Activated CD8-positive, alpha-beta memory T cell treated with anti-CD3 and anti-CD28 coated beads for 1 hour (primary cell): ENCODE measurements around the gene IL17D.

Experiments
- DNase-seq, 2 donors: peaks; one replicate each; pipeline ENCODE4 v3.0.0-alpha.2; 2020; ENCODE audit warnings: low read depth in 1 of 2; ENCODE audit errors: extremely low read depth in 1 of 2

The IL17D gene

DNA sequence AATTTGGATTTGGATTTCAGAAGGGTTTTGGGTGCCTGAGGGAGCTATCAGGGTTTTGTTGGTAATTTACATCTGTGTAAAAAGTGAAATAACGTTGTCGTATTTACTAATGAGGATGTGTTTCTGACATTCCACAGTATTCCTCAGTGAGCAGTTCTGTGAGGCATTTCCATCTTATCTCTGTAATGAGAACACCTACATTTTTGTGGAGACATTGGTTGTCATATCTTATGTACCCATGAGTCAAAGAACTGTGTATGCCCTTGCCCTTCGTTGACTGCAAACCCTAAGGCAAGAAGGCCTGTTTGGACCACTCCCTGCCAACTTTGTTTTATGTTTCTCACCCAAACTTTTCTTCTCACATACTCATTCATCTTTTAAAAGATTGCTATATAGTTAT, 14.2 kb upstream of the IL17D start:
- DNase-seq, result no peak

- DNase-seq, result no peak
These were observed 11.9 kb upstream of the IL17D start for GRCh38 chr13:20691616-20692015.

- no peak for DNase-seq
These were observed 7.4 kb upstream of the IL17D start for GRCh38 chr13:20696073-20696472.

DNA sequence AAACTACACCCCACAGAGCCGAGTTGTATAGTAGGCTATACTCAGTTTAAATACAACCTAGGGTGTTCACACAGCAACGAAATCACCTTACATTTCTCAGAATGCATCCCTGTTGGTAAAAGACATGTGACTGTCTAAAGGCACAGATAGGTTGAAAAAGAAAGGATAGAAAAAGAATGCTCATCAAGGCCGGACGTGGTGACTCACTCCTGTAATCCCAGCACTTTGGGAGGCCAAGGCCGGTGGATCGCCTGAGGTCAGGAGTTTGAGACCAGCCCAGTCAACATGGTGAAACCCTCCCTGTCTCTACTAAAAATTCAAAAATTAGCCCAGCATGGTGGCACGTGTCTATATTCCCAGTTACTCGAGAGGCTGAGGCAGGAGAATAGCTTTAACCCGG, 3.8 kb upstream of the IL17D start:
- no peak for DNase-seq

- DNase-seq, result no peak
These were observed 3.2 kb upstream of the IL17D start for GRCh38 chr13:20700288-20700687.

GRCh38 chr13:20701461-20701860, 2.0 kb upstream of the IL17D start:
- no peak for DNase-seq

GRCh38 chr13:20702530-20702914, 977 bp upstream of the IL17D start:
- no peak for DNase-seq

GRCh38 chr13:20703780-20704458, 420 bp downstream of the IL17D start:
- DNase-seq, result peak; percentile 38 to 48

GRCh38 chr13:20704459-20705069, 1.1 kb downstream of the IL17D start:
- no peak for DNase-seq

GRCh38 chr13:20706661-20707060, 3.2 kb downstream of the IL17D start:
- no peak for DNase-seq

- no peak for DNase-seq
These were observed 4.7 kb downstream of the IL17D start for GRCh38 chr13:20708216-20708615.

- no peak for DNase-seq
These were observed 5.9 kb downstream of the IL17D start for GRCh38 chr13:20709369-20709768.

DNA sequence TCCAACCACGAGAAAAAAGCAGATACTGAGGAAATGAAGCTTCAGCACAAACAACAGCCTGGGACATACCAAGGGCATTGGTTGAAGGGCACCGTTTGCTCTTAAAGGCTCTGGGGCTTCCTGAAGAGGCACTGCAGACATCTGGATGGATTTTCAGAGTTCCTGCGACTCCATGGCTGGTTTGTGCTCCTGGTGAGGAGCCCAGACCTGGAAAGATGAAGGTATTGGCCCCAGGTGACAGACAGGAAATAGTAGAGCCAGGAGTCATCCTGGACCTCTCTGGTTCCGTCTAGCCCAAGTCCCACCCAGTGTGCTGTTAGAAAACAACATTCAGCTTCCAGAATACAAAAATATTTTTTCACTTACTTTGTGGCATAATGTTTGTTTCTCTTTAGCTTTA, 6.3 kb downstream of the IL17D start:
- no peak for DNase-seq

DNA sequence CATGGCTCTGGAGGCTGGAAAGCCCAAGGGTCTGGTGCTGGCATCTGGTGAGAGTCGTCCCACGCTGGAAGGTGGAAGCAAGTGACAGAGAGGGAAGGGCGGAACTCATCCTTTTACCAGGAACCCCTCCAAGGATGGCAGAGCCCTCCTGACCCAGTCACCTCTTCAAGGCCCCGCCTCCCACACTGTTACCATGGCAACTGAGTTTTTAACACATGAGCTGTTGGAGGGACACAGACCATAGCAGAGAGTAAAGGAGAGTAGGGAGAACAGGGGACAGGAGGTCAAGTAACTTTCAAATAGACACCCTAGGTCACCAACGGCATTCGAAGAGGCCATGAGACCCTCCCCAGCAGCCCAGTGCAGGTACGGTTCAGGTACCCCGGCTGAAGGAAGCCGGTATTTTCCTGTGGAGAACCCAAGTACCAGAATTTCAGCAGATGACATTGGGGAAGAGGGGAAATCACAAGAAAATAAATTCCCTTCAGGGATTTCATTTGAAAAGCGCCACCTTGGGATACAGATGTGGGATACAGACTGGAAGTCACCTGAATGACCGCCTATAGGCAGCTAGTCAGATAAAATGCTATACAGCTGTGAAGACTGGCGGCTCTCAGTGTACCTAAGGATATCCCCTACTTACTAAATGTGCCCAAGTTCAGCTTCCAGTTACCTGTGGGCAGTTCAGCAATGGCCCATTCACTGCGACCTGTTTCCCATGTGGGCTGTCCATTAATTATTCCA, 8.0 kb downstream of the IL17D start:
- no peak for DNase-seq

DNA sequence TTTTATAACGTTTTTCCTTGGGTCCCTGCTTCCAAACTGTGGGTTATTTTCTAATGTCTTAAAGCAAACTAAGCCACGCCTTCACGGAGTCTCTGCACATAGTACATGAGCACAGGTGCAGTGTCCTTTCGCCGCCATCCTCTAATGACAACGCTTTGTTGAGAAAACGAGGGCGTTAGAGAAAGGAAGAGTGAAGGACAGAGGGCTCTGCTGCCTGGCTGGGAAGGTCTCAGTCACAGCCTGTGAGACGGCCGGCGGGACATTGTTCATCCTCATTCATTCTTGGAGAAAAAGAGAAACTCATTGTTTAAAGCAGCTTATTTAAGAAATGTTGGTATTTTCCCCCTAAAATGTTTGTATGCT, 9.5 kb downstream of the IL17D start:
- no peak for DNase-seq

GRCh38 chr13:20713751-20714150, 10.3 kb downstream of the IL17D start:
- no peak for DNase-seq

GRCh38 chr13:20714161-20714560, 10.7 kb downstream of the IL17D start:
- DNase-seq, result no peak

DNA sequence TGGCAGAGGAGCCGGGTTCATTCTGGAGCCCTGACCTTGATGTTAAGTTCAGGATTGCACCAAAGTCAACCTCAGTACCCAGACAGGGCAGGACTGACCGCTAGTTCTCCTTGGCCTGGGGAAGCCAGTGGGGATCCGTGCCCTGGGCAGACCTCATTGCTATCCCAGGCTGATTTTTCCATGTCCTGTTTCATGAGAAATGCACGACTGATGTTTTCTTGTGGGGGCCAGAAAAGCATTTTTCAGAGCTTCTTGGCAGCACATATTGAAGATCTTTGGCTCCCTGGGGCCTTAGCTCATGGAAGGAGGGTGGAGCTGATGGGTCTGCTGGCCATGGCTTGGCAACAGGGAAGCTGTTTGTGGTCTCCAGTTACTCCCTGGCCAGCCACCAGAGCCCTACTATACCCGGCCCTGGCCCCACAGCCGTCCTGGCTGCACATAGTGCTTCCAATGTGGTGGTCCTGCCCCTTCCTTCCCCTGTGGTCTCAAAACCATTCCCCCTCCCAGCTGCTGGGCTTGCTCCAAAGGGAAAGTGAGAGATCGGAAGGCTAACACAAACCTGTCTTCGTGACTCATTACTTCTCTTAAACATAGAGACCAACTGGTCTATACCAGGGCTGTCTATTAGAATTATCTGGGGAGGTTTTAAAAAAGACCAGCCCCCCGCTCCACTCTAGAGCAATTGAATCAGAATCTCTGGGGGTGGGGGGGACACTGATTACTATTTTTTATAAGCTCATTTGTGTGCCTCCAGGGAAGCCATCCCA, 11.2 kb downstream of the IL17D start:
- DNase-seq, result no peak

GRCh38 chr13:20715330-20715712, 11.8 kb downstream of the IL17D start:
- DNase-seq, result no peak

DNA sequence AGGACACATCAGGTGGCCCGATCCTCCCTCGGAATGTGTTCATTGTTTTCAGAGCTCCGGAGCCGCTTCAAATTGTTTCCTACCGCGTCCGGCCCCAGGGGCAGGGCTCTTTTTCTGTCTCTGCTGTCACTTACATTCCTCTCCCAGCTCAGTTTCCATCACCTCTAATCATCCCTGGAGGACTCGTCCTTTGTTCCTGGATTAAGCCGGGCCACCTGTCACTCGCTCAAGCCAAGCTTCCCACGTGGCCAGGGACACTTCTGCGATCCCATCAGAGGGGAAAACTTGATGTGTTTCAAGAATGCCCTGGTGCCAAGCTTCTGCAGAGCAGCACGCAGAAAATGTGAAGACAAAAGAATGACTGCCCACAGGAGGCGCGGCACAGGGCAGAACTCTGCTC, 13.5 kb downstream of the IL17D start:
- no peak for DNase-seq
